IMR-90 (cell line): ENCODE measurements around the gene RPGRIP1L. TPM values are rescaled to one million over a fixed set of nuclear protein-coding genes. Genes with fewer than 3 reads are reported as not detected.

Source experiments
- ATAC-seq: fragments of 200-7000 bp; cut with Tn5 transposase; 2 replicates; pipeline ENCODE4 v1.9.1; 2020; ENCODE audit warnings: low read depth, mild to moderate bottlenecking, moderate library complexity
- BruUV-seq: library from RNA; stranded (reverse); fragments of 400-500 nt; replicated peaks from 2 replicates; lab custom pipeline; 2021; lab: Mats Ljungman, UMichigan
- CTCF ChIA-PET: fragments of 300-600 bp; formaldehyde crosslinking; extraction: SDS; loops from one replicate; lab custom pipeline; 2021; ENCODE audit warnings: antibody characterized with exemption; lab: Yijun Ruan, JAX
- POLR2A ChIA-PET: fragments of 300-600 bp; sonication (Branson Sonifier 250); formaldehyde crosslinking; loops from one replicate; lab custom pipeline; 2022; ENCODE audit warnings: antibody characterized with exemption; ENCODE audit not compliant: unreplicated experiment; lab: Charles Lee
- DNase-seq: peaks from one replicate; pipeline ENCODE4 v3.0.0; 2013
- H2AFZ ChIP-seq: replicated peaks from 2 replicates; pipeline ENCODE3; 2013; ENCODE audit warnings: low read length, mild to moderate bottlenecking; ENCODE audit not compliant: poor library complexity
- H2AK5ac ChIP-seq: 2 replicates; pipeline ENCODE4 v1.6.1; 2013; ENCODE audit warnings: low read depth, low read length, inconsistent platforms
- H2AK9ac ChIP-seq: replicated peaks from 2 replicates; pipeline ENCODE3; 2013; ENCODE audit warnings: mild to moderate bottlenecking, low read depth, low read length, moderate library complexity; ENCODE audit not compliant: poor library complexity
- H2BK120ac ChIP-seq: 2 replicates; pipeline ENCODE4 v1.6.1; 2013; ENCODE audit warnings: low read depth, low read length, inconsistent platforms
- H2BK15ac ChIP-seq: 3 replicates; pipeline ENCODE4 v1.6.1; 2013; ENCODE audit warnings: low read depth, low read length, inconsistent platforms
- H2BK20ac ChIP-seq: 2 replicates; pipeline ENCODE4 v1.6.1; 2013; ENCODE audit warnings: low read depth, mild to moderate bottlenecking, inconsistent platforms, low read length, moderate library complexity
- H2BK5ac ChIP-seq: 2 replicates; pipeline ENCODE4 v1.6.1; 2013; ENCODE audit warnings: mild to moderate bottlenecking, low read depth, low read length, inconsistent platforms; ENCODE audit not compliant: poor library complexity, severe bottlenecking
- H3K14ac ChIP-seq: replicated peaks from 2 replicates; pipeline ENCODE4 v1.6.1; 2013; ENCODE audit warnings: low read depth, low read length, inconsistent platforms
- H3K18ac ChIP-seq: 2 replicates; pipeline ENCODE4 v1.6.1; 2013; ENCODE audit warnings: low read depth, low read length, control low read depth
- H3K23ac ChIP-seq: 2 replicates; pipeline ENCODE4 v1.6.1; 2013; ENCODE audit warnings: low read depth, low read length, inconsistent platforms
- H3K27ac ChIP-seq: 2 replicates; pipeline ENCODE4 v1.5.1; 2013; ENCODE audit warnings: mild to moderate bottlenecking, control low read depth, low read length; ENCODE audit not compliant: insufficient read depth
- H3K27me3 ChIP-seq: 2 replicates; pipeline ENCODE4 v1.6.1; 2013; ENCODE audit warnings: low read length; ENCODE audit not compliant: control insufficient read depth, insufficient read depth
- H3K36me3 ChIP-seq: 2 replicates; pipeline ENCODE4 v1.6.1; 2013; ENCODE audit warnings: low read length, mixed read lengths; ENCODE audit not compliant: control insufficient read depth, insufficient read depth
- H3K4ac ChIP-seq: 2 replicates; pipeline ENCODE4 v1.6.1; 2013; ENCODE audit warnings: low read depth, low read length, inconsistent platforms
- H3K4me1 ChIP-seq: 2 replicates; pipeline ENCODE4 v1.6.1; 2013; ENCODE audit warnings: low read length, mixed read lengths; ENCODE audit not compliant: control insufficient read depth, insufficient read depth
- H3K4me2 ChIP-seq: 2 replicates; pipeline ENCODE4 v1.6.1; 2013; ENCODE audit warnings: low read depth, mild to moderate bottlenecking, control low read depth, low read length, moderate library complexity
- H3K4me3 ChIP-seq: 2 replicates; pipeline ENCODE4 v1.5.1; 2013; ENCODE audit warnings: low read depth, mild to moderate bottlenecking, control low read depth, low read length, moderate library complexity; ENCODE audit not compliant: insufficient read depth
- H3K56ac ChIP-seq: 2 replicates; pipeline ENCODE4 v1.6.1; 2013; ENCODE audit warnings: low read length, inconsistent platforms; ENCODE audit not compliant: insufficient read depth; ENCODE audit errors: extremely low read depth
- H3K79me1 ChIP-seq, 2 experiments: 2 replicates each; pipeline ENCODE4 v1.6.1; 2013; ENCODE audit warnings: low read length in 2 of 2, inconsistent platforms in 1 of 2, low read depth in 1 of 2
- H3K9ac ChIP-seq: 2 replicates; pipeline ENCODE4 v1.6.1; 2013; ENCODE audit warnings: low read depth, low read length, control low read depth
- H3K9me1 ChIP-seq: 2 replicates; pipeline ENCODE4 v1.6.1; 2013; ENCODE audit warnings: low read length, inconsistent platforms; ENCODE audit not compliant: insufficient read depth
- H3K9me3 ChIP-seq: 2 replicates; pipeline ENCODE4 v1.6.1; 2013; ENCODE audit warnings: low read length; ENCODE audit not compliant: control insufficient read depth, insufficient read depth
- H4K20me1 ChIP-seq: 2 replicates; pipeline ENCODE4 v1.6.1; 2013; ENCODE audit warnings: low read length, inconsistent platforms; ENCODE audit not compliant: insufficient read depth
- H4K5ac ChIP-seq: 2 replicates; pipeline ENCODE4 v1.6.1; 2013; ENCODE audit warnings: mild to moderate bottlenecking, low read depth, low read length, control low read depth
- H4K8ac ChIP-seq, 2 experiments: 2 replicates each; pipeline ENCODE4 v1.6.1; 2013; ENCODE audit warnings: low read depth in 2 of 2, low read length in 2 of 2, control low read depth in 1 of 2, inconsistent platforms in 1 of 2
- H4K91ac ChIP-seq: 2 replicates; pipeline ENCODE4 v1.6.1; 2013; ENCODE audit warnings: low read depth, low read length, inconsistent platforms; ENCODE audit not compliant: insufficient read depth
- CEBPB ChIP-seq: IDR thresholded peaks from 2 replicates; pipeline ENCODE4 v1.6.1; 2012; ENCODE audit warnings: low read depth, low read length, improper control_type of control experiment
- CHD1 ChIP-seq: IDR thresholded peaks from 2 replicates; pipeline ENCODE4 v1.6.1; 2012; ENCODE audit warnings: low read depth, low read length, improper control_type of control experiment
- FOS ChIP-seq: fragments of 150-350 bp; IDR thresholded peaks from 2 replicates; pipeline ENCODE4 v1.6.1; 2016; ENCODE audit warnings: low read depth, low read length
- MAFK ChIP-seq: IDR thresholded peaks from 2 replicates; pipeline ENCODE4 v1.6.1; 2012; ENCODE audit warnings: low read depth, low read length, improper control_type of control experiment
- MXI1 ChIP-seq: IDR thresholded peaks from 2 replicates; pipeline ENCODE4 v1.6.1; 2012; ENCODE audit warnings: low read depth, mild to moderate bottlenecking, low read length, moderate library complexity, borderline replicate concordance
- NFE2L2 ChIP-seq: fragments of 150-350 bp; IDR thresholded peaks from 2 replicates; pipeline ENCODE4 v1.6.1; 2016; ENCODE audit warnings: low read depth, mild to moderate bottlenecking, low read length
- RAD21 ChIP-seq: IDR thresholded peaks from 2 replicates; pipeline ENCODE4 v1.6.1; 2012; ENCODE audit warnings: low read length, improper control_type of control experiment
- RCOR1 ChIP-seq: IDR thresholded peaks from 2 replicates; pipeline ENCODE4 v1.6.1; 2012; ENCODE audit warnings: mild to moderate bottlenecking, low read length, improper control_type of control experiment; ENCODE audit not compliant: insufficient replicate concordance
- RFX5 ChIP-seq: IDR thresholded peaks from 2 replicates; pipeline ENCODE4 v1.8.0; 2012; ENCODE audit warnings: low read depth, mild to moderate bottlenecking, low read length, moderate library complexity
- WGBS, 2 experiments: methylation state at CpG; one replicate each; pipeline versions ENCODE4 v1.1.5 to v1.1.7; 2013; ENCODE audit warnings: missing lambda C conversion rate in 2 of 2; ENCODE audit not compliant: insufficient read length in 1 of 2; ENCODE audit errors: extremely low coverage in 2 of 2; 5-methylcytosine and 5-hydroxymethylcytosine counted together
- dilution Hi-C: fragments of 300-500 bp; cut with HindIII; formaldehyde crosslinking; loops from one replicate; pipeline ENCODE4 v1.14.3; 2018; ENCODE audit warnings: low sequenced_read_pairs; ENCODE audit not compliant: unreplicated experiment
- in situ Hi-C: fragments of 300-500 bp; cut with MboI; formaldehyde crosslinking; loops from 3 replicates; pipeline ENCODE4 v1.14.3; 2019; ENCODE audit warnings: low sequenced_read_pairs, inconsistent platforms, mixed read lengths
- intact Hi-C: fragments of 100-400 bp; cut with micrococcal nuclease; formaldehyde crosslinking; loops from 2 replicates; pipeline ENCODE4 v1.10.0; 2022
- polyA plus RNA-seq, 3 experiments: library from polyadenylated mRNA; depleted of rRNA; stranded (reverse); fragments of >200 nt; gene quantifications; 2 replicates each; pipeline ENCODE4 v1.2.3, GENCODE V29; 2012; ENCODE audit warnings: low replicate concordance in 1 of 3
- total RNA-seq: library from RNA; depleted of rRNA; stranded (reverse); fragments of >200 nt; gene quantifications from 2 replicates; pipeline ENCODE4 v1.2.3, GENCODE V29; 2012
- TF ChIP-seq, protein P1 (sequence below): conservative IDR thresholded peaks from 2 replicates; pipeline ENCODE4 v1.5.1; 2012; ENCODE audit warnings: mild to moderate bottlenecking, low read depth, low read length, improper control_type of control experiment

The RPGRIP1L gene
- total and polyA plus RNA-seq, 2 of the 4 experiments (the other 2 are of a cell fraction) = 7.3 to 10.4 TPM

DNA sequence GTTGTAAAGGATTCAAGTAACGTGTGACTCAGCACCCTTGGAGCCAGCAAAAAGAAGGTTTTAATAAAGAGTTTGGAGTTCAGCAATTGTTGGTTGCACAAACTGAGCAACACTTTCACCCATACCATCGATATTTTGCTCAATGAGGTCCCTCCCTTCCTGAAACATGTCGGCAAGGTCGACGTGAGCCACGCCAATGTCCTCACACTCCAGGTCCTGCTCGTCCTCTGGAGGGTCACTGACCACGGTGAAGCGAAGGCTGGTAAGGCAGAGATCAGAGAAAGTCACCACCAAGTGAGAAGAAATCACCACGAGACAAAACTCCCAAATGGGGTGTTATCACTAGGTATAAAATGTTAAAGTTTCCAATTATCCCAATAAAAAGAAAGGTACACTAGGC, 98.3 kb downstream of the RPGRIP1L start:
- no peak overlapping the region for H2AFZ ChIP-seq
- no peak overlapping the region for H2BK15ac ChIP-seq
- H3K4me1 ChIP-seq = no peaks in the 10 kb centered on the region
- H3K9me3 ChIP-seq = no peaks in the 10 kb centered on the region
- H3K36me3 ChIP-seq = peaks cover 5% of the 10 kb centered on the region; the same call in 1 of the 2 replicates
- H3K27me3 ChIP-seq = no peaks in the 10 kb centered on the region
- no peak overlapping the region for H3K9ac ChIP-seq
- H2BK120ac ChIP-seq = no peak overlapping the region
- BruUV-seq = no TSS peak
- peaks cover 3% of the 10 kb centered on the region; the same call in 1 of the 2 replicates for H3K9me1 ChIP-seq
- no peak for DNase-seq
- no peak overlapping the region for H2AK5ac ChIP-seq
- H3K23ac ChIP-seq = no peak overlapping the region
- no peak overlapping the region for H3K27ac ChIP-seq
- no peak overlapping the region for H4K91ac ChIP-seq
- CTCF ChIA-PET = no interaction called here
- no peak overlapping the region for H2BK20ac ChIP-seq
- in situ Hi-C loops (no loop called here), intact Hi-C loops (no loop called here), dilution Hi-C loops (no loop called here)
- H4K5ac ChIP-seq = no peak overlapping the region
- no peak overlapping the region for H2BK5ac ChIP-seq
- H4K20me1 ChIP-seq = no peaks in the 10 kb centered on the region
- TF ChIP-seq CEBPB (no peak), MXI1 (no peak), CHD1 (no peak), RCOR1 (no peak), FOS (no peak), NFE2L2 (no peak), MAFK (no peak), RAD21 (no peak), RFX5 (no peak)
- TF ChIP-seq, protein P1, sequence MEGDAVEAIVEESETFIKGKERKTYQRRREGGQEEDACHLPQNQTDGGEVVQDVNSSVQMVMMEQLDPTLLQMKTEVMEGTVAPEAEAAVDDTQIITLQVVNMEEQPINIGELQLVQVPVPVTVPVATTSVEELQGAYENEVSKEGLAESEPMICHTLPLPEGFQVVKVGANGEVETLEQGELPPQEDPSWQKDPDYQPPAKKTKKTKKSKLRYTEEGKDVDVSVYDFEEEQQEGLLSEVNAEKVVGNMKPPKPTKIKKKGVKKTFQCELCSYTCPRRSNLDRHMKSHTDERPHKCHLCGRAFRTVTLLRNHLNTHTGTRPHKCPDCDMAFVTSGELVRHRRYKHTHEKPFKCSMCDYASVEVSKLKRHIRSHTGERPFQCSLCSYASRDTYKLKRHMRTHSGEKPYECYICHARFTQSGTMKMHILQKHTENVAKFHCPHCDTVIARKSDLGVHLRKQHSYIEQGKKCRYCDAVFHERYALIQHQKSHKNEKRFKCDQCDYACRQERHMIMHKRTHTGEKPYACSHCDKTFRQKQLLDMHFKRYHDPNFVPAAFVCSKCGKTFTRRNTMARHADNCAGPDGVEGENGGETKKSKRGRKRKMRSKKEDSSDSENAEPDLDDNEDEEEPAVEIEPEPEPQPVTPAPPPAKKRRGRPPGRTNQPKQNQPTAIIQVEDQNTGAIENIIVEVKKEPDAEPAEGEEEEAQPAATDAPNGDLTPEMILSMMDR = no peak
- no peak overlapping the region for H4K8ac ChIP-seq
- no CpG with 5 or more reads among the region's 10 CpGs for WGBS, 2 experiments
- POLR2A ChIA-PET = no interaction called here
- H3K4ac ChIP-seq = no peak overlapping the region
- ATAC-seq = no peak
- no peaks in the 10 kb centered on the region for H3K79me1 ChIP-seq
- H3K4me3 ChIP-seq = no peak overlapping the region
- no peak overlapping the region for H3K4me2 ChIP-seq
- no peak overlapping the region for H2AK9ac ChIP-seq
- no peak overlapping the region for H3K56ac ChIP-seq
- no peak overlapping the region for H3K18ac ChIP-seq
- no peak overlapping the region; the same call in 1 of the 2 replicates for H3K14ac ChIP-seq
